GM13976 (cell line): ENCODE data around the gene DZIP3.
A peak's percentile ranks its signal among the peaks of the same experiment; 100 is the strongest.
"Not testable (repeated sequence)": the region's sequence is repeated elsewhere in the genome, so short reads cannot be mapped to it uniquely, and the experiment has no call there.

Experiments
- DNase-seq: peaks from one replicate; pipeline ENCODE4 v3.0.0; 2012; ENCODE audit warnings: low spot score
- in situ Hi-C: fragments of 300-500 bp; cut with MboI; formaldehyde crosslinking; loops from one replicate; pipeline ENCODE4 v1.12.0; 2022; ENCODE audit warnings: low sequenced_read_pairs, mixed read lengths, inconsistent platforms; ENCODE audit not compliant: unreplicated experiment
- TF ChIP-seq, protein P1 (sequence below): IDR thresholded peaks from 2 replicates; pipeline ENCODE4 v1.5.1; 2012; ENCODE audit warnings: borderline replicate concordance, mild to moderate bottlenecking; ENCODE audit not compliant: insufficient read depth; ENCODE audit errors: extremely low read depth, missing control alignments, control extremely low read depth

DZIP3 gene

DNA sequence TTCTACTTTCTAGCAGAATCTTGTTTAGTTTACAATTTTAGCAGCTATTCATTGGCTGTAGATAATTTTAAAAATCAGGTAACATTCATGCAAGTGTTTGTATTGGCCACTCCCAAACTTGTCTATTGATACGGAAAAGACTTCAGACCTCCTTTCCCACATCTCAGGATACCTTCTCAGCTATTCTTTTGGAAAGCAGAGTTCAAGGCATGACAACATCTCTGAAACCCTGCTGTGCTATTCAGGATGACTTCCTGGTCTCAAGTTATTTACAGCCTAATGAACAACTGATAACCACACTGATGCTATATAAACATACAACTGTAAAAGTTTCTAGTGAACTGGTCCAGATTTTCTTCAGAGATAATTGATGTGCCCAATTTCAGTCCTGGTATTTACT, 55.8 kb downstream of the DZIP3 start:
- TF ChIP-seq, protein P1, sequence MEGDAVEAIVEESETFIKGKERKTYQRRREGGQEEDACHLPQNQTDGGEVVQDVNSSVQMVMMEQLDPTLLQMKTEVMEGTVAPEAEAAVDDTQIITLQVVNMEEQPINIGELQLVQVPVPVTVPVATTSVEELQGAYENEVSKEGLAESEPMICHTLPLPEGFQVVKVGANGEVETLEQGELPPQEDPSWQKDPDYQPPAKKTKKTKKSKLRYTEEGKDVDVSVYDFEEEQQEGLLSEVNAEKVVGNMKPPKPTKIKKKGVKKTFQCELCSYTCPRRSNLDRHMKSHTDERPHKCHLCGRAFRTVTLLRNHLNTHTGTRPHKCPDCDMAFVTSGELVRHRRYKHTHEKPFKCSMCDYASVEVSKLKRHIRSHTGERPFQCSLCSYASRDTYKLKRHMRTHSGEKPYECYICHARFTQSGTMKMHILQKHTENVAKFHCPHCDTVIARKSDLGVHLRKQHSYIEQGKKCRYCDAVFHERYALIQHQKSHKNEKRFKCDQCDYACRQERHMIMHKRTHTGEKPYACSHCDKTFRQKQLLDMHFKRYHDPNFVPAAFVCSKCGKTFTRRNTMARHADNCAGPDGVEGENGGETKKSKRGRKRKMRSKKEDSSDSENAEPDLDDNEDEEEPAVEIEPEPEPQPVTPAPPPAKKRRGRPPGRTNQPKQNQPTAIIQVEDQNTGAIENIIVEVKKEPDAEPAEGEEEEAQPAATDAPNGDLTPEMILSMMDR = no peak
- DNase-seq = no peak
- in situ Hi-C loops = no loop called here

DNA sequence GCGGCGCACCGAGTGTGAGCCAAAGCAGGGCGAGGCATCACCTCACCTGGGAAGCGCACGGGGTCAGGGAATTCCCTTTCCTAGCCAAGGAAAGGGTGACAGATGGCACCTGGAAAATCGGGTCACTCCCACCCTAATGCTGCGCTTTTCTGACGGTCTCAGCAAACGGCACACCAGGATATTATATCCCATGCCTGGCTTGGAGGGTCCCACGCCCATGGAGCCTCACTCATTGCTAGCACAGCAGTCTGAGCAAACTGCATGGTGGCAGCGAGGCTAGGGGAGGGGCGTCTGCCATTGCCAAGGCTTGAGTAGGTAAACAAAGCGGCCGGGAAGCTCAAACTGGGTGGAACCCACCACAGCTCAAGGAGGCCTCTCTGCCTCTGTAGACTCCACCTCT, 66.1 kb downstream of the DZIP3 start:
- not testable (repeated sequence) for DNase-seq
- in situ Hi-C loops = loop anchor here (25.0 kb wide), 1 partner anchor 407 kb away; no protein-coding TSS in a partner anchor

DNA sequence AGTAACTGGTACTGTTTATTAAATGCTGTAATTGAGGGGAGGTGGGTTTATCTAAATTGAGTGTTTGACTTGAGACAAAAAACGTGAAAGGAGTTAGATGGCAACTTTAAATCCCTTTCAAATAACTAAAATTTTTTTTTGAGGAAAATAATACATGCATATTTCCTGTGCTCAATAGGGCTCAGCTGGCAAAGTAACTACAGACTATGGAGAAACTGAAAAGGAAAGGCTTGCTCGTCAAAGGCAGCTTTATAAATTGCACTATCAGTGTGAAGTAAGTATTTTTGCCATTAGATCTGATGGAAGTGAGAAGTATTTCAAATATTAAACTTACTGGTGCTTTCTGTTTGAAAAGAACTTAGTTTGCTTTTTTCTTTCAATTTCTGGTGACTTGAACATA, 72.2 kb downstream of the DZIP3 start:
- no peak for DNase-seq
- TF ChIP-seq, protein P1 = no peak
- in situ Hi-C loops = loop anchor here (10.0 to 25.0 kb wide), 2 partner anchors 253 to 401 kb away; no protein-coding TSS in a partner anchor

DNA sequence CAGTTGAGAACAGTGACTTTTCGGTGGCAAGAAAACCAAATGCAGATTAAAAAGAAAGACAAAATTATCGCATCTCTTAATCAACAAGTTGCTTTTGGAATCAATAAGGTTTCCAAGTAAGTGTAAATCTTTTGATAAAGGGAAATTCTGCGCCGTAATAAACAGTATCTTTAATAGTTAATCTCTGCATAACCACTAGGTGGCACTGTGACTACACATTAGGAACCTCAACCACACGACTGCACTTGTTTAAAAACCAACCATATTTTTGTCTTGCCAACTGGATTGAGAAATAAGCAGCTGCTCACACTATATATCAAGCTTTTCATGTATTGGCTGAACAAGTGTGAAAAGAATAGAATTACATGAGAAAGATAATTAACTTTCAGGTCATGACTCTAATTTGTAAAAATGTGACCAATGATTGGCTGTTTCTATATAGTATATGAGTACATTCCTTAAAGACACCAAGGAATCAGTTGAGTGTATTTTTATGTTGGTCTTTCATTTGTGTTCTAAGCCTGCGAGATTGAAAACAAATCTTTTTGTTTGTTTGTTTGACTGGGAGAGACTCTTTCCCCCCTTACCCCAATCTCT, 72.7 kb downstream of the DZIP3 start:
- peak; percentile 63 for DNase-seq
- TF ChIP-seq, protein P1 = peak; percentile 58
- in situ Hi-C loops = loop anchor here (10.0 to 25.0 kb wide), 2 partner anchors 253 to 400 kb away; no protein-coding TSS in a partner anchor

DNA sequence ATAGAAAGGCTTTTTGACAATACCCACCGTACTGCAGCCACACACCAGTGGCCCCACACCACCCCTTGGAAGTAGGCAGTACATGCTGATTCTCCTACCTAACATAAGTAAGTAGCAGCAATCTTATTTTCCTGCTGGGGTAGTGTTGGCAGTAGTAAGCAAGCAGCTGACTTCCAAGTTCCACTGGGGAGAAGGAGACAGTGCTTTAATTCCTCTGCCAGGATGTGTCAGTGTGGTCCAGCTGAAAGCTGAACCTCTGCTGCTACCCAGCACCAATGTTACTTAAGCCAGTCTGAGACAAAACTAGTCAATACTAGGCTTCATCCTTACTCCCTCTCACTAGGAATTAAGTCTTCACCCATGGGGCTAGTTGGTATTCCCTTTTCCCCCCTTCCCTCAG, 74.7 kb downstream of the DZIP3 start:
- in situ Hi-C loops = loop anchor here (10.0 to 25.0 kb wide), 2 partner anchors 251 to 398 kb away; no protein-coding TSS in a partner anchor
- no peak for DNase-seq
- TF ChIP-seq, protein P1 = no peak

GRCh38 chr3:108667312-108667711, 77.8 kb downstream of the DZIP3 start:
- TF ChIP-seq, protein P1 = no peak
- no peak for DNase-seq
- in situ Hi-C loops = loop anchor here (10.0 to 25.0 kb wide), 2 partner anchors 247 to 395 kb away; no protein-coding TSS in a partner anchor

DNA sequence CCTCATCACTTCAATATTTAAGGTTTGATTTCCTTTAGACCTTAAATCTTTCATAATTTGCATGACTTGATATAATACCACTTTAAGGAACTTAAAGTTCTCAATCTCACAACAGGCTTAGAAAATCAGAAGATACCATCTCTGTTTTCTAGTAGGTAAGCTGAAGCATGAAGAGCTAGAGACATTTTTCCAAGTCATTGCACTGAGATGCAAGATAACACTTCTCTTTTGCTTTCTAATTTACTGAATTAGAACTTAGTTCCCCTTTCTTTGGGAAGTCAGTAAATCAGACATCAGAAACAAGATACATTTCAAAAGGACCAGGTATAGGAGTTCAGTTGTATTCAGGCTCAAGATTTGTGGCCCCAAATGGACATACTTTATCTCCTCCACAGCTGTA, 79.7 kb downstream of the DZIP3 start:
- in situ Hi-C loops = loop anchor here (10.0 to 25.0 kb wide), 2 partner anchors 246 to 393 kb away; no protein-coding TSS in a partner anchor
- DNase-seq = no peak
- TF ChIP-seq, protein P1 = no peak
